A673 (cell line): ENCODE results near the gene C19orf12.

Experiments
- EZH2 ChIP-seq: fragments of 200-600 bp; sonication (generic); IDR thresholded peaks from 2 replicates; pipeline ENCODE4 v1.6.1; 2017; ENCODE audit warnings: borderline replicate concordance, low read depth, mild to moderate bottlenecking, mixed read lengths, antibody characterized with exemption, low read length; ENCODE audit not compliant: poor library complexity, severe bottlenecking
- TF ChIP-seq, protein P1 (sequence below): fragments of 300-800, 200-600 bp; sonication (generic); conservative IDR thresholded peaks from 2 replicates; pipeline ENCODE4 v1.5.1; 2017; ENCODE audit warnings: low read depth, mild to moderate bottlenecking, antibody characterized with exemption, low read length, moderate library complexity, mixed read lengths

DNA sequence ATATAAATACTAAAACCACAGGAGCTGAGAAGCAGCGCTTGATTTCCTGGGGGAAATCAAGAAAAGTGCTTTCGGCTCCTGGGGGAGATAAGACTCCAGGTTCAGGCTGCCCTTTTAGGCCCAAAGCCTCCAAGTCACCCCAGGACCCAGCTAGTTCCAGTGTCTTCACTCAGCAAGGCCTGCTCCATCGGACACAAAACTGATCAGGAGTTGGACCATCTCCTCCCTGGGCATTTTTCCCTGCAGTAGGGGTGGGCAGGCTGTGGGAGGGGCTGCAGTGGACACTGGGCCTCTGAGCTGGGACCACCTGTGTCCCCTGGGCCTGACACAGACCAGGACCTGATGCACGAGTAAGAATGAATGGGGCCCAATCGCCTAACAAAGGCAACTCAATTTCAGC, 15.2 kb downstream of the C19orf12 start:
- TF ChIP-seq, protein P1, sequence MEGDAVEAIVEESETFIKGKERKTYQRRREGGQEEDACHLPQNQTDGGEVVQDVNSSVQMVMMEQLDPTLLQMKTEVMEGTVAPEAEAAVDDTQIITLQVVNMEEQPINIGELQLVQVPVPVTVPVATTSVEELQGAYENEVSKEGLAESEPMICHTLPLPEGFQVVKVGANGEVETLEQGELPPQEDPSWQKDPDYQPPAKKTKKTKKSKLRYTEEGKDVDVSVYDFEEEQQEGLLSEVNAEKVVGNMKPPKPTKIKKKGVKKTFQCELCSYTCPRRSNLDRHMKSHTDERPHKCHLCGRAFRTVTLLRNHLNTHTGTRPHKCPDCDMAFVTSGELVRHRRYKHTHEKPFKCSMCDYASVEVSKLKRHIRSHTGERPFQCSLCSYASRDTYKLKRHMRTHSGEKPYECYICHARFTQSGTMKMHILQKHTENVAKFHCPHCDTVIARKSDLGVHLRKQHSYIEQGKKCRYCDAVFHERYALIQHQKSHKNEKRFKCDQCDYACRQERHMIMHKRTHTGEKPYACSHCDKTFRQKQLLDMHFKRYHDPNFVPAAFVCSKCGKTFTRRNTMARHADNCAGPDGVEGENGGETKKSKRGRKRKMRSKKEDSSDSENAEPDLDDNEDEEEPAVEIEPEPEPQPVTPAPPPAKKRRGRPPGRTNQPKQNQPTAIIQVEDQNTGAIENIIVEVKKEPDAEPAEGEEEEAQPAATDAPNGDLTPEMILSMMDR: no peak
- no peak for TF ChIP-seq EZH2
